Liver (tissue), 9 donors: Measurements from ENCODE around the gene PTAFR. TPM values are rescaled to one million over a fixed set of nuclear protein-coding genes. Genes with fewer than 3 reads are reported as not detected.

ENCODE experiments used
- DNase-seq: peaks from one replicate; pipeline ENCODE4 v3.0.0-alpha.2; 2017; ENCODE audit warnings: low spot score
- H3K27ac ChIP-seq, 2 donors: one replicate each; pipeline ENCODE4 v1.7.0; 2013; ENCODE audit warnings: inconsistent platforms in 2 of 2, low read length in 2 of 2, control low read depth in 1 of 2, low read depth in 1 of 2, mild to moderate bottlenecking in 1 of 2
- H3K27me3 ChIP-seq, 4 donors: one replicate each; pipeline versions ENCODE4 v1.6.1 to v1.7.0; 2013; ENCODE audit warnings: low read length in 3 of 4, inconsistent platforms in 1 of 4, mild to moderate bottlenecking in 1 of 4, moderate library complexity in 1 of 4; ENCODE audit not compliant: control insufficient read depth in 4 of 4, insufficient read depth in 4 of 4
- H3K36me3 ChIP-seq, 4 donors: one replicate each; pipeline versions ENCODE4 v1.6.1 to v1.7.0; 2013; ENCODE audit warnings: low read length in 3 of 4, mild to moderate bottlenecking in 3 of 4, low read depth in 1 of 4, moderate library complexity in 1 of 4; ENCODE audit not compliant: control insufficient read depth in 4 of 4, insufficient read depth in 3 of 4
- H3K4me1 ChIP-seq, 4 donors: one replicate each; pipeline versions ENCODE4 v1.6.1 to v1.7.0; 2013; ENCODE audit warnings: low read length in 3 of 4, mild to moderate bottlenecking in 3 of 4, moderate library complexity in 1 of 4; ENCODE audit not compliant: control insufficient read depth in 4 of 4, insufficient read depth in 4 of 4
- H3K4me3 ChIP-seq, 3 donors: one replicate each; pipeline versions ENCODE4 v1.6.1 to v1.7.0; 2013; ENCODE audit warnings: low read length in 3 of 3, control low read depth in 1 of 3, low read depth in 1 of 3, mild to moderate bottlenecking in 1 of 3
- H3K9ac ChIP-seq, 2 donors: one replicate each; pipeline ENCODE4 v1.7.0; 2013; ENCODE audit warnings: low read length in 2 of 2, mild to moderate bottlenecking in 2 of 2, moderate library complexity in 2 of 2, control low read depth in 1 of 2, low read depth in 1 of 2
- H3K9me3 ChIP-seq, 4 donors: one replicate each; pipeline versions ENCODE4 v1.6.1 to v1.7.0; 2013; ENCODE audit warnings: low read length in 3 of 4; ENCODE audit not compliant: control insufficient read depth in 4 of 4
- EGR1 ChIP-seq, 2 donors: IDR thresholded peaks; 2 replicates each; pipeline ENCODE4 v1.6.1; 2016 to 2018; ENCODE audit warnings: antibody characterized with exemption in 2 of 2, low read depth in 2 of 2
- FOXA1 ChIP-seq: IDR thresholded peaks from 2 replicates; pipeline ENCODE4 v1.6.1; 2016; ENCODE audit warnings: antibody characterized with exemption
- FOXA2 ChIP-seq: IDR thresholded peaks from 2 replicates; pipeline ENCODE4 v1.6.1; 2016; ENCODE audit warnings: antibody characterized with exemption
- GABPA ChIP-seq, 2 donors: IDR thresholded peaks in 1 of 2; conservative IDR thresholded peaks in 1 of 2; 2 replicates each; pipeline ENCODE4 v1.6.1; 2016; ENCODE audit warnings: antibody characterized with exemption in 2 of 2, mild to moderate bottlenecking in 1 of 2, moderate library complexity in 1 of 2
- HNF4A ChIP-seq, 2 donors: conservative IDR thresholded peaks; 2 replicates each; pipeline ENCODE4 v1.6.1; 2016; ENCODE audit warnings: antibody characterized with exemption in 2 of 2, mild to moderate bottlenecking in 2 of 2
- HNF4G ChIP-seq: IDR thresholded peaks from 2 replicates; pipeline ENCODE4 v1.6.1; 2016; ENCODE audit warnings: antibody characterized with exemption
- JUND ChIP-seq, 2 donors: IDR thresholded peaks; 2 replicates each; pipeline ENCODE4 v1.6.1; 2016; ENCODE audit warnings: antibody characterized with exemption in 2 of 2
- NR2F2 ChIP-seq: IDR thresholded peaks from 2 replicates; pipeline ENCODE4 v1.6.1; 2016; ENCODE audit warnings: antibody characterized with exemption
- RAD21 ChIP-seq, 2 donors: IDR thresholded peaks; 2 replicates each; pipeline ENCODE4 v1.6.1; 2016; ENCODE audit warnings: antibody characterized with exemption in 2 of 2, mild to moderate bottlenecking in 2 of 2
- RXRA ChIP-seq, 2 donors: IDR thresholded peaks; 2 replicates each; pipeline ENCODE4 v1.6.1; 2017 to 2018; ENCODE audit warnings: antibody characterized with exemption in 2 of 2, mild to moderate bottlenecking in 1 of 2
- SP1 ChIP-seq: IDR thresholded peaks from 2 replicates; pipeline ENCODE4 v1.6.1; 2018; ENCODE audit warnings: antibody characterized with exemption, mild to moderate bottlenecking
- TAF1 ChIP-seq: conservative IDR thresholded peaks from 2 replicates; pipeline ENCODE4 v1.6.1; 2016; ENCODE audit warnings: antibody characterized with exemption, mild to moderate bottlenecking
- YY1 ChIP-seq: IDR thresholded peaks from 2 replicates; pipeline ENCODE4 v1.6.1; 2016; ENCODE audit warnings: antibody characterized with exemption, mild to moderate bottlenecking
- WGBS: extraction: QIAGEN DNeasy Blood & Tissue Kit; methylation state at CpG from one replicate; pipeline ENCODE4 v1.1.7; 2013; 5-methylcytosine and 5-hydroxymethylcytosine counted together
- polyA plus RNA-seq, 2 donors: library from polyadenylated mRNA; stranded (reverse) in 1 of 2; unstranded in 1 of 2; fragments of 200-250 nt in 1 of 2; fragments of >200 nt in 1 of 2; fragmentation: Nextera tagmentation in 1 of 2; extraction: Ambion mirVana in 1 of 2; gene quantifications; one replicate each; pipeline versions ENCODE4 v1.2.1 to v1.2.3, GENCODE V29; 2013 to 2015
- total RNA-seq, 2 donors: library from RNA; depleted of rRNA; stranded (reverse); fragments of >200 nt; gene quantifications; one replicate each; pipeline ENCODE4 v1.2.3, GENCODE V29; 2014
- TF ChIP-seq, protein P1 (sequence below): fragments of 150-350 bp; IDR thresholded peaks from 2 replicates; pipeline ENCODE4 v1.5.1; 2017; ENCODE audit warnings: improper control_type of control experiment, low read depth, low read length; ENCODE audit not compliant: missing input control
- TF ChIP-seq, protein P2 (sequence below): IDR thresholded peaks from 2 replicates; pipeline ENCODE4 v1.6.1; 2016; ENCODE audit warnings: antibody characterized with exemption, mild to moderate bottlenecking
- TF ChIP-seq, protein P3 (sequence below): IDR thresholded peaks from 2 replicates; pipeline ENCODE4 v1.6.1; 2016; ENCODE audit warnings: antibody characterized with exemption
- TF ChIP-seq, protein P4 (sequence below): IDR thresholded peaks from 2 replicates; pipeline ENCODE4 v1.6.1; 2016; ENCODE audit warnings: antibody characterized with exemption
- TF ChIP-seq, protein P5 (sequence below): IDR thresholded peaks from 2 replicates; pipeline ENCODE4 v1.6.1; 2016; ENCODE audit warnings: antibody characterized with exemption
- donor health status: healthy.
- donor health status: healthy.
- donor health status: healthy.
- donor health status: healthy.
- donor health status: healthy.

Gene PTAFR
- total and polyA plus RNA-seq, 4 donors: 0.82 to 4.1 (median 2.1) TPM

DNA sequence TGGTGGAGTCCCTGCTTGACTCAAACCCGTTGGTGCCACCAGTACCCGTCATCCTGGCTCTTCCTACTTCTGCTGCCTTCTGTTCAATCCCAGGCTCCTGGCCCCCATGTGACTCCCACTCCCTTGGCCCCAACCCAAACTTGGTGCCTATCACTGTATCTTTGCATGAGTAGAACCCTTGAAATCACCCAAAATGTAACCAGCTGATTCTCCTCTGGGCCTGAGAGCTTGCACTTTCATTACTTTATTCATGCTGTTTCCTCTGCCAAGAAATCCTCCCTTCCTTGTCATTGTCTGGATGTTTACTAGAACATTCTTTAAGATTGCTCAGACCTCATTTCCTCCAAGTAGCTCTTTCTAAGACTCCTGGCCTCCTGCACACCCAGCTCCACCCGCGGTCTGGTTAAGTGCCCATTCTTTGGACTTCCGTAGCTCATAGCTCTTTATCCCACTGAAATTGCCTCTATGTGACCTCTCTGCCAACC, 15.7 kb downstream of the PTAFR start:
- Histone ChIP-seq H3K9ac (no peak overlapping the region), H3K27me3 (no peaks in the 10 kb centered on the region), H3K9me3 (no peaks in the 10 kb centered on the region), H3K4me1 (peaks cover 0 to 3% (median 0%) of the 10 kb centered on the region in 4 donors), H3K27ac (peak overlapping the region in 1 of 2 donors; percentile 9), H3K4me3 (no peak overlapping the region), H3K36me3 (no peaks in the 10 kb centered on the region)
- WGBS: 78% methylated on average over 5 of the region's 5 CpGs
- TF ChIP-seq NR2F2: peak; percentile 67
- TF ChIP-seq RAD21 (IDR thresholded peaks at IDR 0.05): no peak
- DNase-seq: no peak

DNA sequence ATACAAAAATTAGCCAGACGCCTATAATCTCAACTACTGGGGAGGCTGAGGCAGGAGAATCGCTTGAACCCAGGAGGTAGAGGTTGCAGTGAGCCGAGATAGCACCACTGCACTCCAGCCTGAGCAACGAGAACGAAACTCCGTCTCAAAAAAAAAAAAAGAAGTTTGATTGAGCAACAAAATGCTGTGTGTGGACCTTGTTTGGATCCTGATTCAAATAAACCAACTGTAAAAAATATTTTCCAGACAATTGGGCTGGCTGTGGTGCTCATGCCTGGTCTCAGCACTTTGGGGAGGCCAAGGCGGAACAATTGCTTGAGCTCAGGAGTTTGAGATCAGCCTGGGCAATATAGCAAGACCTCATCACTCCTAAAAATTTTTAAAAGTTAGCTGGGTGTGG, 16.8 kb downstream of the PTAFR start:
- Histone ChIP-seq H3K4me1 (peaks cover 0 to 6% (median 2%) of the 10 kb centered on the region in 4 donors), H3K4me3 (no peak overlapping the region), H3K27me3 (no peaks in the 10 kb centered on the region), H3K27ac (no peak overlapping the region), H3K9me3 (no peaks in the 10 kb centered on the region), H3K9ac (no peak overlapping the region), H3K36me3 (no peaks in the 10 kb centered on the region)
- TF ChIP-seq, protein P1, sequence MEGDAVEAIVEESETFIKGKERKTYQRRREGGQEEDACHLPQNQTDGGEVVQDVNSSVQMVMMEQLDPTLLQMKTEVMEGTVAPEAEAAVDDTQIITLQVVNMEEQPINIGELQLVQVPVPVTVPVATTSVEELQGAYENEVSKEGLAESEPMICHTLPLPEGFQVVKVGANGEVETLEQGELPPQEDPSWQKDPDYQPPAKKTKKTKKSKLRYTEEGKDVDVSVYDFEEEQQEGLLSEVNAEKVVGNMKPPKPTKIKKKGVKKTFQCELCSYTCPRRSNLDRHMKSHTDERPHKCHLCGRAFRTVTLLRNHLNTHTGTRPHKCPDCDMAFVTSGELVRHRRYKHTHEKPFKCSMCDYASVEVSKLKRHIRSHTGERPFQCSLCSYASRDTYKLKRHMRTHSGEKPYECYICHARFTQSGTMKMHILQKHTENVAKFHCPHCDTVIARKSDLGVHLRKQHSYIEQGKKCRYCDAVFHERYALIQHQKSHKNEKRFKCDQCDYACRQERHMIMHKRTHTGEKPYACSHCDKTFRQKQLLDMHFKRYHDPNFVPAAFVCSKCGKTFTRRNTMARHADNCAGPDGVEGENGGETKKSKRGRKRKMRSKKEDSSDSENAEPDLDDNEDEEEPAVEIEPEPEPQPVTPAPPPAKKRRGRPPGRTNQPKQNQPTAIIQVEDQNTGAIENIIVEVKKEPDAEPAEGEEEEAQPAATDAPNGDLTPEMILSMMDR: no peak
- TF ChIP-seq, protein P2, sequence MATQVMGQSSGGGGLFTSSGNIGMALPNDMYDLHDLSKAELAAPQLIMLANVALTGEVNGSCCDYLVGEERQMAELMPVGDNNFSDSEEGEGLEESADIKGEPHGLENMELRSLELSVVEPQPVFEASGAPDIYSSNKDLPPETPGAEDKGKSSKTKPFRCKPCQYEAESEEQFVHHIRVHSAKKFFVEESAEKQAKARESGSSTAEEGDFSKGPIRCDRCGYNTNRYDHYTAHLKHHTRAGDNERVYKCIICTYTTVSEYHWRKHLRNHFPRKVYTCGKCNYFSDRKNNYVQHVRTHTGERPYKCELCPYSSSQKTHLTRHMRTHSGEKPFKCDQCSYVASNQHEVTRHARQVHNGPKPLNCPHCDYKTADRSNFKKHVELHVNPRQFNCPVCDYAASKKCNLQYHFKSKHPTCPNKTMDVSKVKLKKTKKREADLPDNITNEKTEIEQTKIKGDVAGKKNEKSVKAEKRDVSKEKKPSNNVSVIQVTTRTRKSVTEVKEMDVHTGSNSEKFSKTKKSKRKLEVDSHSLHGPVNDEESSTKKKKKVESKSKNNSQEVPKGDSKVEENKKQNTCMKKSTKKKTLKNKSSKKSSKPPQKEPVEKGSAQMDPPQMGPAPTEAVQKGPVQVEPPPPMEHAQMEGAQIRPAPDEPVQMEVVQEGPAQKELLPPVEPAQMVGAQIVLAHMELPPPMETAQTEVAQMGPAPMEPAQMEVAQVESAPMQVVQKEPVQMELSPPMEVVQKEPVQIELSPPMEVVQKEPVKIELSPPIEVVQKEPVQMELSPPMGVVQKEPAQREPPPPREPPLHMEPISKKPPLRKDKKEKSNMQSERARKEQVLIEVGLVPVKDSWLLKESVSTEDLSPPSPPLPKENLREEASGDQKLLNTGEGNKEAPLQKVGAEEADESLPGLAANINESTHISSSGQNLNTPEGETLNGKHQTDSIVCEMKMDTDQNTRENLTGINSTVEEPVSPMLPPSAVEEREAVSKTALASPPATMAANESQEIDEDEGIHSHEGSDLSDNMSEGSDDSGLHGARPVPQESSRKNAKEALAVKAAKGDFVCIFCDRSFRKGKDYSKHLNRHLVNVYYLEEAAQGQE: no peak
- no peak for TF ChIP-seq GABPA (IDR thresholded peaks at IDR 0.05 in 1 of 2, conservative IDR thresholded peaks at IDR 0.05 in 1 of 2)
- TF ChIP-seq, protein P3, sequence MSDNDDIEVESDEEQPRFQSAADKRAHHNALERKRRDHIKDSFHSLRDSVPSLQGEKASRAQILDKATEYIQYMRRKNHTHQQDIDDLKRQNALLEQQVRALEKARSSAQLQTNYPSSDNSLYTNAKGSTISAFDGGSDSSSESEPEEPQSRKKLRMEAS: no peak
- no peak for TF ChIP-seq FOXA1
- TF ChIP-seq SP1: no peak
- TF ChIP-seq NR2F2: no peak
- no peak for TF ChIP-seq RAD21 (IDR thresholded peaks at IDR 0.05)
- TF ChIP-seq, protein P4, sequence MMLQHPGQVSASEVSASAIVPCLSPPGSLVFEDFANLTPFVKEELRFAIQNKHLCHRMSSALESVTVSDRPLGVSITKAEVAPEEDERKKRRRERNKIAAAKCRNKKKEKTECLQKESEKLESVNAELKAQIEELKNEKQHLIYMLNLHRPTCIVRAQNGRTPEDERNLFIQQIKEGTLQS: no peak
- TF ChIP-seq EGR1 (IDR thresholded peaks at IDR 0.05; ENCODE audit: low read depth in 2 of 2): no peak
- no peak for TF ChIP-seq FOXA2
- TF ChIP-seq, protein P5, sequence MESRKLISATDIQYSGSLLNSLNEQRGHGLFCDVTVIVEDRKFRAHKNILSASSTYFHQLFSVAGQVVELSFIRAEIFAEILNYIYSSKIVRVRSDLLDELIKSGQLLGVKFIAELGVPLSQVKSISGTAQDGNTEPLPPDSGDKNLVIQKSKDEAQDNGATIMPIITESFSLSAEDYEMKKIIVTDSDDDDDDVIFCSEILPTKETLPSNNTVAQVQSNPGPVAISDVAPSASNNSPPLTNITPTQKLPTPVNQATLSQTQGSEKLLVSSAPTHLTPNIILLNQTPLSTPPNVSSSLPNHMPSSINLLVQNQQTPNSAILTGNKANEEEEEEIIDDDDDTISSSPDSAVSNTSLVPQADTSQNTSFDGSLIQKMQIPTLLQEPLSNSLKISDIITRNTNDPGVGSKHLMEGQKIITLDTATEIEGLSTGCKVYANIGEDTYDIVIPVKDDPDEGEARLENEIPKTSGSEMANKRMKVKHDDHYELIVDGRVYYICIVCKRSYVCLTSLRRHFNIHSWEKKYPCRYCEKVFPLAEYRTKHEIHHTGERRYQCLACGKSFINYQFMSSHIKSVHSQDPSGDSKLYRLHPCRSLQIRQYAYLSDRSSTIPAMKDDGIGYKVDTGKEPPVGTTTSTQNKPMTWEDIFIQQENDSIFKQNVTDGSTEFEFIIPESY: no peak
- TF ChIP-seq JUND (IDR thresholded peaks at IDR 0.05): no peak
- TF ChIP-seq YY1: no peak
- TF ChIP-seq RXRA (IDR thresholded peaks at IDR 0.05): no peak
- TF ChIP-seq HNF4G: no peak
- TF ChIP-seq TAF1: no peak
- no peak for TF ChIP-seq HNF4A (conservative IDR thresholded peaks at IDR 0.05)
- 82% methylated on average over 7 of the region's 7 CpGs for WGBS
- DNase-seq: no peak
